K562 (cell line): ENCODE results near the gene CPT1B.

Experiments
- EHMT2 ChIP-seq: fragments of 450-650 bp; IDR thresholded peaks from 2 replicates; pipeline ENCODE4 v1.6.1; 2018; ENCODE audit warnings: antibody characterized with exemption
- FOXM1 ChIP-seq, 2 experiments: fragments of 450-650 bp in 1 of 2; sonication (generic) in 1 of 2; formaldehyde crosslinking in 1 of 2; IDR thresholded peaks; 2 replicates each; pipeline versions ENCODE4 v1.6.1 to v1.9.0; 2017 to 2022; ENCODE audit warnings: low read depth in 2 of 2, mild to moderate bottlenecking in 2 of 2, missing genetic modification reagents in 1 of 2, moderate library complexity in 1 of 2
- IFI16 ChIP-seq: fragments of 250-450 bp; sonication (Bioruptor Pico); IDR thresholded peaks from 2 replicates; pipeline ENCODE4 v2.1.2; 2022; ENCODE audit warnings: mild to moderate bottlenecking, inconsistent platforms
- POLR2A ChIP-seq: fragments of 450-650 bp; conservative IDR thresholded peaks from 2 replicates; pipeline ENCODE4 v1.6.1; 2016
- RFX1 ChIP-seq: fragments of 450-650 bp; IDR thresholded peaks from 2 replicates; pipeline ENCODE4 v1.6.1; 2016; ENCODE audit warnings: mild to moderate bottlenecking, moderate library complexity
- SNRNP70 ChIP-seq: fragments of 200-400 bp; formaldehyde crosslinking; optimal IDR thresholded peaks from 2 replicates; pipeline ENCODE3; 2017; ENCODE audit warnings: low read depth, low read length
- SPI1 ChIP-seq: IDR thresholded peaks from 2 replicates; pipeline ENCODE4 v1.6.1; 2011; ENCODE audit warnings: low read depth, low read length, control low read depth, borderline replicate concordance
- U2AF2 ChIP-seq: fragments of 200-400 bp; formaldehyde crosslinking; optimal IDR thresholded peaks from 2 replicates; pipeline ENCODE3; 2017; ENCODE audit warnings: low read depth, mild to moderate bottlenecking, low read length
- TF ChIP-seq, protein P1 (sequence below), 3 experiments: IDR thresholded peaks in 2 of 3; conservative IDR thresholded peaks in 1 of 3; 2 replicates each; pipeline ENCODE4 v1.5.1; 2011 to 2012; ENCODE audit warnings: low read length in 3 of 3, mild to moderate bottlenecking in 3 of 3, control low read depth in 2 of 3, improper control_type of control experiment in 1 of 3, inconsistent platforms in 1 of 3, low read depth in 1 of 3, mixed read lengths in 1 of 3, moderate library complexity in 1 of 3; ENCODE audit not compliant: insufficient read depth in 2 of 3

DNA sequence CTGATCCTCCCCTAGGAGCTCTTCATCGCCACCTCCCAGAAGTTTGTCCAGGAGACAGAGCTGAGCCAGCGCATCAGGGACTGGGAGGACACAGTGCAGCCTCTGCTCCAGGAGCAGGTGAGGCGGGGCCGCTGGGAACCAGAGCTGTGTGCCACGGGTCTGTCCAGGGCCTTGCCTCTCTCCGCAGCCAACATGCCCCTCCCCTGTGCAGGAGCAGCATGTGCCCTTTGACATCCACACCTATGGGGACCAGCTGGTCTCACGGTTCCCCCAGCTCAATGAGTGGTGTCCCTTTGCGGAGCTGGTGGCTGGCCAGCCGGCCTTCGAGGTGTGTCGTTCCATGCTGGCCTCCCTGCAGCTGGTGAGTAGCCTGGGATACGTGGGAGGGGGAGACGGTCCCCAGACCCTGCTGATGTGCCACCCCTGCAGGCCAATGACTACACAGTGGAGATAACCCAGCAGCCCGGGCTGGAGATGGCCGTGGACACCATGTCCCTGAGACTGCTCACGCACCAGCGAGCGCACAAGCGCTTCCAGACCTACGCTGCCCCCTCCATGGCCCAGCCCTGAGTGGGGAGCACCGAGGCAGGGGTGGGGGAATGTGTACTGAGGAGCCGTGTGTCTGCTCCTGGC, 55.3 kb downstream of the CPT1B start:
- TF ChIP-seq FOXM1 (IDR thresholded peaks at IDR 0.05; ENCODE audit: low read depth) = no peak
- TF ChIP-seq FOXM1 (CRISPR knock-in tag; IDR thresholded peaks at IDR 0.05; ENCODE audit: low read depth) = no peak
- TF ChIP-seq POLR2A = no peak
- TF ChIP-seq, protein P1, sequence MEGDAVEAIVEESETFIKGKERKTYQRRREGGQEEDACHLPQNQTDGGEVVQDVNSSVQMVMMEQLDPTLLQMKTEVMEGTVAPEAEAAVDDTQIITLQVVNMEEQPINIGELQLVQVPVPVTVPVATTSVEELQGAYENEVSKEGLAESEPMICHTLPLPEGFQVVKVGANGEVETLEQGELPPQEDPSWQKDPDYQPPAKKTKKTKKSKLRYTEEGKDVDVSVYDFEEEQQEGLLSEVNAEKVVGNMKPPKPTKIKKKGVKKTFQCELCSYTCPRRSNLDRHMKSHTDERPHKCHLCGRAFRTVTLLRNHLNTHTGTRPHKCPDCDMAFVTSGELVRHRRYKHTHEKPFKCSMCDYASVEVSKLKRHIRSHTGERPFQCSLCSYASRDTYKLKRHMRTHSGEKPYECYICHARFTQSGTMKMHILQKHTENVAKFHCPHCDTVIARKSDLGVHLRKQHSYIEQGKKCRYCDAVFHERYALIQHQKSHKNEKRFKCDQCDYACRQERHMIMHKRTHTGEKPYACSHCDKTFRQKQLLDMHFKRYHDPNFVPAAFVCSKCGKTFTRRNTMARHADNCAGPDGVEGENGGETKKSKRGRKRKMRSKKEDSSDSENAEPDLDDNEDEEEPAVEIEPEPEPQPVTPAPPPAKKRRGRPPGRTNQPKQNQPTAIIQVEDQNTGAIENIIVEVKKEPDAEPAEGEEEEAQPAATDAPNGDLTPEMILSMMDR (IDR thresholded peaks at IDR 0.05 in 2 of 3, conservative IDR thresholded peaks at IDR 0.05 in 1 of 3; ENCODE audit: insufficient read depth in 2 of 3, low read depth in 1 of 3, low read length in 3 of 3) = no peak
- TF ChIP-seq SPI1 = no peak
- TF ChIP-seq SNRNP70 = no peak
- TF ChIP-seq IFI16 (CRISPR knock-in tag) = no peak
- TF ChIP-seq EHMT2 = no peak
- TF ChIP-seq RFX1 = no peak
- TF ChIP-seq U2AF2 = no peak
